Cerebellar nuclear complex (tissue), 1 donor: ENCODE results near the gene TTLL3.
"Not testable (repeated sequence)": the region's sequence is repeated elsewhere in the genome, so short reads cannot be mapped to it uniquely, and the experiment has no call there.

ENCODE experiments used
- DNase-seq, 2 experiments: peaks; one replicate each; lab custom pipeline; 2025; lab: John Stamatoyannopoulos, UW

The TTLL3 gene, protein sequence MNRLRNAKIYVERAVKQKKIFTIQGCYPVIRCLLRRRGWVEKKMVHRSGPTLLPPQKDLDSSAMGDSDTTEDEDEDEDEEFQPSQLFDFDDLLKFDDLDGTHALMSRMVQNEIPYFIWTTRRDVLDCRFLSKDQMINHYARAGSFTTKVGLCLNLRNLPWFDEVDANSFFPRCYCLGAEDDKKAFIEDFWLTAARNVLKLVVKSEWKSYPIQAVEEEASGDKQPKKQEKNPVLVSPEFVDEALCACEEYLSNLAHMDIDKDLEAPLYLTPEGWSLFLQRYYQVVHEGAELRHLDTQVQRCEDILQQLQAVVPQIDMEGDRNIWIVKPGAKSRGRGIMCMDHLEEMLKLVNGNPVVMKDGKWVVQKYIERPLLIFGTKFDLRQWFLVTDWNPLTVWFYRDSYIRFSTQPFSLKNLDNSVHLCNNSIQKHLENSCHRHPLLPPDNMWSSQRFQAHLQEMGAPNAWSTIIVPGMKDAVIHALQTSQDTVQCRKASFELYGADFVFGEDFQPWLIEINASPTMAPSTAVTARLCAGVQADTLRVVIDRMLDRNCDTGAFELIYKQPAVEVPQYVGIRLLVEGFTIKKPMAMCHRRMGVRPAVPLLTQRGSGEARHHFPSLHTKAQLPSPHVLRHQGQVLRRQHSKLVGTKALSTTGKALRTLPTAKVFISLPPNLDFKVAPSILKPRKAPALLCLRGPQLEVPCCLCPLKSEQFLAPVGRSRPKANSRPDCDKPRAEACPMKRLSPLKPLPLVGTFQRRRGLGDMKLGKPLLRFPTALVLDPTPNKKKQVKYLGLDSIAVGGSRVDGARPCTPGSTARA

DNA sequence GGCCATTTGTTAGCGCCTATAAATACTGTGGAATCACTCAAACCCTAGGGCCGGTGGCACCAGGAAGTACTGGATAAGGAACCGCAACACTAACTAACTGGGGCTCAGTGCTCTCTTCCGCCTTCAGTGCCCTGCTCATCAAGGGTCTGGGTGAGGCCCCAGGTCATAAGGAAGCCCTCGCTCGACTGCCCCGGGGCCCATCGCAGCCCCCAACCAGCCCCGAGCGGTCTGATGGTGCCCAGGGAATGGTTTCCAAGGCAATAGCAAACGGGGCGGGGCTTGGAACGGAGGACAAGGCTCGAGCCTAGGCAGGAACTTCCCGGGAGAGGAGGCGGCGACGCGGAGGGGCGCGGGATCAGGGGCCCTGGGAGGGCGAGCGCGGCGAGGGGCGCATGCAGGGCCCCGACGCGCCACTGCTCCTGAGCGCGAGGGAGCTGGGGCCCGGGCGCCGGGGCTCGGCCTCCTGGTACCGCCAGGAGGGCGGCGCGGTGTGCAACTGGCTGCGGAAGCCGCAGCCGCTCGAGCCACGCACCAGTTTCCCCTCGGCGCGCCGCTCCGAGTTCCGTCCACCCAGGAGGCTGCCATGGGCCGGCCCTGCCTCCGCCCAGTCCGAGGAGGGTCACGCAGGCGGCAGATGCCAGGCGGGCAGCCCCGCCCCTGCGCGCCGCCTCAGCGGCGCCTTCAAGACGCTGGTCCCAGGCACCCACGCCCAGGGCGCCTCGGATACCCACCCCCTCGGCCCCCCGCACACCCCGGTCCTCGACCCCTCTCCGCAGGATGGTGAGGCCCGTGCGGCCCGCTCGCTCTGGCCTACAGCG, at the start of gene TTLL3:
TTLL3 (plus strand) TSS at position 648 of the 818 bp plus-strand sequence. CDS start 400 bp downstream, outside the sequence.
- peak in 1 of 2 experiments; percentile 29 for DNase-seq

DNA sequence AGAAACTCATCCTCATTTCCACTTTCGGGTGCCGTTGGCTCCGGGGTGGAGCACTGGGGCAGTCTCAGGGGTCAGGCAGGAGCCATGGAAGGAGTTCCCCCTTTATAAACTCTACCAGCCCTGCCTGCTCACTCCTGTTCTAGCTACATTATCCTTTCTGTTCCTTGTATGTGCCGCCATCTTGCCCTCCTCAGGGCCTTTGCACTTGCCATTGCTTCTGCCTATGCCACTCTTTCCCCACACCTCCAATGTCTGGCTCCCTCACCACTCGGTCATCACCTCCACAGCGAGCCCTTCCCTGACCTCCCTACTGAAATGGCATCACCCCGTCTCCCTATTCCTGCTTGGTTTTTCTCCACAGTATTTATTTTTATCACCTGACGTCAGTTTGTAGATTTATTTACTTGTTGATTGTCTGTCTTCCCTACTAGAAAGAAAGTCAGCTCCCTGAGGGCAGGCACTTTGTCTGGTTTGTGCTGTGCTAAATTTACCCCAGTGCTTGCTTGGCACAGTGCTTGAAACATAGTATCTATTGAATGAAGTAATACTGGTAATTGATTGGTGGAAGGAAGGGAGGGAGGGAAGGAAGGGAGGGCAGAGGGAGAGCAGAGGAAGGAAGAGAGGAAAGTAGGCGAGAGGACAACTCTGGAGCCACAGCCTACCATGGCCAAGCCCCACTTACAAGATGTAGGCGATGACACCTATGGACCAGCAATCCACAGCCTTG, 49.1 kb upstream of the TTLL3 start:
- DNase-seq, result no peak

DNA sequence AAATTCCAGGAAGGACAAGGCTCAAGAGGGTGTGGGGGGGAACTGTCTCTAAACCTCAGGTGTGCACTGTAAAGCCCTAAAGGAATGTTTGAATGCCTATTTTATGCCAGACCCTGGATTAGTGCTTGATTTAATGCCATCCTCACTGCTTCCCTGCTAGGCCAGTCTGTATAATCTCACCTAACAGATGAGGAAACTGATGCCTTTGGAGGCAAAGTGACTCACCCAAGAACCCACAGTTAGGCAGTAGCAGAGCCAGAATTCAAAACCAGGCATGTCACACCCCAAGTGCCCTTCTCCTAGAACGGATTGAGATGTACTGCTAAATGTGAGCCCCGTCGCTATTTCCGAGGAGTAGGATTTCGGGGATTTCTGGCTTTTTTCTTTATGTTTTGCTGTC, 48.1 kb upstream of the TTLL3 start:
- DNase-seq, result no peak

DNA sequence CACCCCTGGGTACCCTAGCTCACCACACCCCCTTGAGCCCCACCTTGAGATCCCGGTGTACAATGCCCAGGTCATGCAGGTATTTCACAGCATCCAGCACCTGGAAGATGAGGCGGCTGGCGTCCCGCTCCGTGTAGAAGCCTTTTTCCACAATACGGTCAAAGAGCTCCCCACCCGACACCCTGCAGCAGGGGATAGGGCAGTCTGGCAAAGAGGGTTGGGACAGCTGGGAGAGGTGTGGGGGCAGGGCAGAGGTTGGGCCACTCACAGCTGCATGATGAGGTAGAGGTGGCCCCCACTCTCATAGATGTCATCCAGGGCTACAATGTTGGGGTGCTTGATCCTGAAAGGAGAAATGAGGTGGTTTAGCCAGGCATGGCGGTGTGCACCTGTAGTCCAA, 47.2 kb upstream of the TTLL3 start:
- DNase-seq, result no peak

DNA sequence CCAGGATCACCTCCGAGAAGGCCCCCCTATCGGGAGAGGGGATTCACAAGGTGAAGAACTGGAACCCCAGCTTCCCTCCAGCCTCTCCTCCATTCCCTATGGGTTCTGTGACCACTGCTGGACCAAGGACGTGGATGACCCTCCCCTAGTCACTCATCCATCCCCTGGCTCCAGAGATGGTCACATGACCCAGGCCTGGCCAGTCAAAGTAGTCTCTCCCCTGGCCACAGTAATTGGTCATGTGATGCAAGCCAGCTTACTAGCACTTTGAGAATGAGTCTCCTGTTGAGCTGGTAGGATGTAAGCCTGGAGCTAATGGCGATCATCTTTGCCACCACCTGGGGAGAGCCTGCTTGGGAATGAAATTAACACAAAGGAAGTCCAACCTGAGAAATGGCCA, 44.2 kb upstream of the TTLL3 start:
- DNase-seq, result no peak

DNA sequence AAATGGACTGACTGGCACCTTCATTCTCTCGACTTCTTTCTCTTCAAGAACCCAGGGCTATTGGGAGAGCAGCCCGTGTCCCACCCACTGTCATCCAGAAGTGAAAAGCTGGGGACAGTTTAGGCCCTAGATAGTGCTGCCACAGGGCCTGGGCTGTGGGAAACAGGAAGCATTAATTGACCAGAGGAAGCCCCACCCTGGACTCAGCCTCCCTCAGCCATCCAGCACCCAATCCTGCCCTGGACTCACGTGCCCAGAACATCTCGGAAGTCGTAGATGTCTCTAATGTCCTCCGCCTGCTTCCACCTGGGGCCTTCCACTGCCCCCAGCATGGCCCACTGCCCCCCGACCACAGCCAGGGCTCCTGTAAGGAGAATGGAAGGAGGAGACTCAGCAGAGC, 42.6 kb upstream of the TTLL3 start:
- no peak for DNase-seq

DNA sequence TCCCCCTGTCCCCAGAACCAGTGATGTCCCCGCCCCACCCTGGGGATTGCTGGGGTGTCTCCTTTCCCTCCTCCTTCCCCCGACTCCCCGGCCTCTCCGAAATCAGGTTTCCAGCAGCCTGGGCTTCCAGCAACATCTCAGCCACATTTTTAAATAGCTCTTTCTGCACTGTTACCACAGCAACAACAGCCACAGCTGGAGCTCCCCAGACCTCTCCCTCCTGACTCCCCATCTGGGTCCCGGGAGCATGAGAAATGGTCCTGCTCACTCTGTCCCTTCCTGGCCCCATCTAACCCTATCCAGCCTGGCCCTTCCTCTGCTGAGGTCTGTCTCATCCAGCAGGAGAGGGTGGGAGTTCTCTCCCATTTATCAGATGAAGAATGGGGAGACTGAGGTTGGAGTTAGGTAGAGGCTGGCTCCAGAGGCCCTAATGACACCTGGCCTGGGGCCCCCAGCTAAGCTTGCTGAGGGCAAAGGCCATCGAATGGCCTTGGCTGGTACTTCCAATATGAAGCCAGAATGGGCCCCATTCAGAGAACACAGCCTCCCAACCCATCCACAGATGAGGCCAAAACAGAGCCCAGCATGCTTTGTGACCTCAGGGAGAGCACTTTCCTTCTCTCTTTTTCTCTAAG, 41.8 kb upstream of the TTLL3 start:
- no peak for DNase-seq

DNA sequence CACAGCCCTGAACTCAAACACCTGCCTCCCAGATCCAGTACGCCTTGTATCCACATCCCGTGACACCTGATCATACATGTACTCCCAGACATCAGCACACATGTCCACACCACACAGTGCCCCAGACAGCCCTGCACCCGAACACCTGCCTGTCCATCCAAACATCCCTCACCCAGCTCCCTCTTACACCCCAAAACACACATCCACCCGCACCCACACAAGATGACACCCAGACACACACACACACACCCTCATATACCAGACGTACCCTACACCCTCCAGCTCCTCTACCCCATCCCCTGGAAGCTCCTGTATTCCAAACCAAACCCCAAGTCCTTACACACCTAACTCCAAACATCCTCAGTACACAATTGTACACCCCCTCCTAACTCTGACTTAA, 41.0 kb upstream of the TTLL3 start:
- no peak for DNase-seq

DNA sequence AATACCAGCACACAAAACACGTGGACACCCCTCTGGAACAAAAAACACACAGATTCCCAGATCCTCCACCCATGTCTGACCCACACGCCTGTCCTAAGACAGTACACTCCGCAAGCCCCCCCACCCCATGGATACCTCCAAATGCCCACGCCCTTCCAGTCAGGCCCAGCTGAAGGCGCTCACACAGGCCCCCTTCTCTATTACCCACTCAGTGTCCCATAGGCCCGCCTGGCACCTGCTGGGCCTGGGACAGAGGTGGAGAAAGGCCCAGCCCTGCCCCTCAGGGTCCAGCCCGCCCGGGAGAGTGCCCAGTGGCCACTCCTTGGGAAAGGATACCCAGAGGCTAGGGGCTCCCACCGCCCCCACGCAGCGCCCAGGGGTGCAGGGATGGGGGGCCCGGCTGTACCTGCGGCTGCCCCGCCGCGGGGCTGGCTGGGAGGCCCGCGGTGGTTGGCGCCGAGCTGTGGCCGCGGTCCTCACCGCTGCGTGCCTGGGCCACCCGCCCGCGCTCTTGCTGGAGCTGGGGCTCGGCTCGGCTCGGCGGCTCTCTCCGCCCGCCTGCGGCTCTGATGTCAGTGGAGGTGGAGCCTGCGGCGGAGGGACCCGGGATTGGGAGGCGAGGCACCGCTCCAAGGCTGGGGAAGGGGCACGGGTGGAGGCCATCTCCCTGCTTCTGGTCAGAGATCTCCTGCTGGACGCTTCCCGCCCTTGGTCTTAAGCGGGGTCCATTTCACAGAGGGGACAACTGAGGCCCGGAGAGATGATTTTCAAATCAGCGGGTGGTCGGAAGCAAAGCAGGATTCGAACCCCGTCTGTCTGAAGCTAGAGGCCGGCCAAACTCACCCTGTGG, 40.4 kb upstream of the TTLL3 start, which contains the start of gene CAMK1:
CAMK1 (minus strand) TSS at position 522 of the 850 bp plus-strand sequence. CDS start 2,198 bp downstream, outside the sequence.
- DNase-seq, result peak in 1 of 2 experiments; percentile 47

DNA sequence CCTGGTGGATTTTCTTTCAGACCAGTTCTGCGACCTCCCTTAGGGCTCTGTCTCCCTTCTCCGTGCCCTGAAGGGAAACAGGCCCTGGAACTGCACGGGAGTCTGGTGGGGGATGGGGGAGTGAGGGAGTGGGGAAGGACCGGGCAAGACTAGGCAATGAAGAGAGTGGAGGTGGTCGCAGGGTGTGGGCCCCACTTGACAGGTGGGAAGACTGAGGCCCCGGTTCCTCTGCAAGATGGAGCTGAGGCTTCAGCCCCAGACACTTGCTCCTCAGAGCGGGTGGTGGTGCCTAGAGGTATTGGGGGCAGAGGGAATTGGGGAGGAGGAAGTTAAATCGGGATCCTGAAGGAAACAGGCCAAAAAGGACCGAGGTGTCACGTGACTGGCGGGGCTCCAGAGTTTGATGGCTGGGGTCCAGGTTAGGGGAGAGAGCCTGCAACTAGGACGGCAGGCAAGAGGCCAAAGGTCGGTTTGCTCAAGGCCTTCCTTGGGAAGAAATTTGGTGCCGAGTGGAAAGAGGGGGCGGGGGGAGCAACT, 39.7 kb upstream of the TTLL3 start:
- peak in 1 of 2 experiments; percentile 6 for DNase-seq

DNA sequence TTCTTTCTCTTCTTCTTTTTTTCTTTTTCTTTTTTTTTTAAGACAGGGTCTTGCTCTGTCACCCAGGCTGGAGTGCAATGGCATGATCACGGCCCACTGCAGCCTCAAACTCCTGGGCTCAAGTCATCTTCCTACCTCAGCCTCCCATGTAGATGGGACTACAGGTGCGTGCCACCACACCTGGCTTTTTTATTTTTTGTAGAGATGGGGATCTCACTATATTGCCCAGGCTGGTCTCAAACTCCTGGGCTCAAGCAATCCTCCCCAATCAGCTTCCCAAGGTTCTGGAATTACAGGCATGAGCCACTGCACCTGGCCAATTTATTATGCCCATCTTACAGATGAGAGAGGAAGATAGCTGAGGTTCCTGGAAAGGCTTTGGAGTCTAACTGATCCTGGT, 39.1 kb upstream of the TTLL3 start:
- DNase-seq, result not testable (repeated sequence)

DNA sequence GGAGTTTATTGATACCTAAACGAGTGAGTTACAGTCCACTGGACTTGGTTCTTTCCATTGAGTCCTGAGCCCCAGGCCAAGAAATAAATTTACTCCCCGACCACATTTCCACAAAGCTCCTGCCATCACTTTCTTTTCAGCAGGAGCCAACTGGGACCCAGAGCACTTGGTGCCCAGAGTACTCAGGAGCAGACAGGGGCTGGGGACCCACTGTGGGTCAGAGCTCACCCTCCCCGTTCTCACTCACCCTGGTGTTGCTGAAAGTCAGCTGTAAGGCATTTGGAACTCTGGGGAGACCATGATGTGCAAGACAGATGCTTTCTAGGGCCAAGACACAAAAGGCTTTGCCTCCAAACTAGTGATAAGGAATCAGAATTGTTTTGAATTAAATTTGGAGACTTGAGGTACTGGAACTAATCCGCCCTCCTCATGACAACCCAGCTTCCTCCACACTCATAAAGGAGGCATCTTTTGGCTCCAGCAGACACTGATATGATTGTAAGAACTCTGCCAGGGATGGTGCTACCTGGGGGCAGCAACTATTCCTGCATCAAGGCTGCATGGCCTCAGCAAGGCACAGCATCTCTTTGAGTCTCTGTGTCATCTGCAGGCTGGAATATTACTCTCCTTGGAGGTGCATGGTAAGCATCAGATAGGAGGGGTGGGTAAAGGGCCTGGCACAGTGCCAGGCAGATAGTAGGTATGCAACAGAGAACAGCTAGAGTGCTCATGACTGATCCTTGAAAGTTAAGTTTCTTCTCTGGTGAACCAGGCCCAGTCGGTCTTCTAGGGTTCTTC, 33.0 kb upstream of the TTLL3 start:
- no peak for DNase-seq

DNA sequence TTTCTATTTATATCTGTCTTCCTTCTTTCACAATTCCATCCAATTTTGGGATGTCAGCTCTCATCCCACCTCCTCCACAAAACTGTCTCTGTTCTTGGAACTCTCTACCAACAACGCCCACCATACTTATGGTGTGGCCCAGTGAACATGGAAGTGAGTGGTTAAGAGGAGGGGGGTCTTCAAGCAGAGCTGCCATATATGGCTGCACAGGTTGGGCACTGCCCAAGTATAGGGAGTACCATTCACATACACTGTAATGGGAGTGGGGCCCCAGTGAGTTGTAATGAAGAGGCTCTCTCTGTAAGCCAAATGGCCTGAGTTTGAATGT, 32.4 kb upstream of the TTLL3 start:
- DNase-seq, result no peak

DNA sequence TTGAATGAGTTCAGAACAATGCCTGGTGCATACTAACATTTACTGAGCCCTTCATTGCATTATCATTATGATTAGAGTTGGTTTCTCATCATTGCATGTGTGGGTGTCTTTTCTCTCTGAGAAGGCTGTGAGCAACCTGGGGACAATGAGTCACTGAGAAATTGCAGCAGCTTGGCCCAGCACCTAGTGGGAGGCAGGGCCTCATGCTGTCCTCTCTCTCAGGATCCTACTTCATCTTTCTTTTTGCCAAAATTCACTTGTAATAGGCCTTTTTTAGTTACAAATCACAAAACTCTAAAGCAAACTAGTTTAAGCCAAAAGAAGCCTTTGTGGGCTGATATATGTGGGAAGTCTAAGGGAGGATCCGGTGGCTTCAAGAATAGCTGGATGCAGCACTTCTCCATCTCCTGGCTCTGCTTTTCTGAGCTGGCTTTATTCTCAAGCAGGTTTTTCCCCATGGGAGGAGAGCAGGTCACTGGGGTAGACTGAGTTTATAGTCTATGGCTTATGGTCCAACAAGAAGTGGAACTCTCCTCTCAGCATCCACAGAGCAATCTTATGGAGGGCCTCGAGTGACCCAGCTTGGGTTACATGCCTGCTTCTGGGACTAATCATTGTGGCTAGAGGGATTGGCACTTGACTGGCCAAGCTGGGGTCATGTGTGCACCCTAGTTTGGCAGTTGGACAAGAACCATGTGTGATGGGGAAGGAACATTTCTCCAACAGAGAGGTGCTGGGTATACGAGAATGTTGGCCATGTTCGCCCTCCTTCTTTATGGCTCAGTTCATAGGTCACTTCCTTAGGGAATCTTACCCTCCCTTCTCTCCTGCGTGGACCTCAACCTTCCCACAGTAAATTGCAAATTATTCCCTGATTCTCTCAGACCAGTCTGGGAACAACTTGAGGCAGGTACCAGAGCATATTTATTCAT, 31.7 kb upstream of the TTLL3 start:
- no peak for DNase-seq

DNA sequence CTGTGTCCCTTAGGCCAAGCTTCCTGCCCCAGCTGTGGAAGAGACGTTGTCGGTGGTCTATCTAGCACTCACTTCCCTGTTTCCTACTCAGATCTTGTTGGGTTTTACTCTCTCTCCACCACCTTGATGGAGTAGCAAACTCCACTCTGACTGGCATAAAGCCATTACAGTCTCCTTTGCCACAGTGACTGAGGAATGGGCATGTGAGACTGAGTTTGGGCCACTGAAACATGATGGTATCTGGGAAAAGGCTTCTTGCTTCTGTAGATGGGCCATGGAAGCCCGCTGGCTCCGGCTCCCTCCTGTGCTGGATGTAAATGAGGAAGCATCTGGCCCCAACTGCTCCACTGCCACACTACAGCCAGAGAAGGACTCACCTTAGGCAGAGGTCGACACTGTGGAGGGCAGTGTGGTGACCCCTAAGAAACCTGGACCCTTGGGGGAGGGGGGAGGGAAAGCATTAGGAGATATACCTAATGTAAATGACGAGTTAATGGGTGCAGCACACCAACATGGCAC, 30.9 kb upstream of the TTLL3 start:
- DNase-seq, result no peak

DNA sequence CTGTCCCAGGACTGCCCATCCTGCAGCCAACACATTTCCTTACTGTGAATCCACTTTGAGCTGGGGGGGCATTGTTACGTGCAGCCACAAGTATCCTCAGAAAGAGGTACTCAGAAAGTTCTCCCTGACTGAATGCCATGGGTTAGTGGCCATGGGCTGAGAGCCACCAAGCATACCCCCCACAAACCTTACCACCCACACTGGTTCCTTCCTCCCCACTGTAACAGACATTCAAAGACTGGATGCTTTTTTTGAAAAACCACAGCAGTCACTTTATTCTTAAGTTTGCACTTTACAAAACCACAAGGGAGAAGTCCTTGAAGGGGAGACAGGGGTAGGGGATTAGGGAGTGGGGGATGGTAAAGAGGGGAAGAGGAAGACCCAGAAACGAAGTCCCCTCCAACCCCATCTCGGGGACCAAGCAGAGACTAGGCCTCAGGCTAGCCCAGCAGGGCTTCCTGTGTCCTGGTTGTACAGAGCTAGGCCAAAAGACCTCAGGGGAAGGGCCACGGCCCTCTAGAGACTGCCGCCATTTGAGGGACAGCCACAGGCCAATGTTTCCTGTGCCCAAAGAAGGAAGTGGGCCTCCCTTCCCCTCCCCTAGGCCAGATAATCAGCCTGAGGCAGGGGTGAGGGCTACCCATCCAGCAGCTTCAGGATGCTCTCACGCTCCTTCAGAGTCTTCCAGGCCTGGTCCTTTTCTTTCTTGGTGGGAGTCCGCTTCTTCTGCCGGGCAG, 30.2 kb upstream of the TTLL3 start:
- DNase-seq, result no peak

DNA sequence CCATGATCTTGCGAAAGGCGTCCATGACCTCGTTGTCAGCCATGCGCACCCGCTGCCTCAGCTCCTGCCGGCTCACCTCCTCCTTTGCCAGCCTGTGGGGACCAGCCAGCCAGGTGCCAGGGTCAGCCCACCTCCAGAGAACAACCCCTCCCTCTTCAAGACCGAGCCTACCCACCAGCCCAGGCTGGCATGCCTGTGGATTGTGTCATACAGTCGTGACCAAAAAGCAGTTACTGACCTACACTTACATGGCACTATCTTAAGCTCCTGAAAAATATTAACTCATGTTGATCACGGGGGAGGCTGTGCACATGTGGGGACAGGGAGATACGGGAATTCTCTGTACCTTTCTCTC, 29.6 kb upstream of the TTLL3 start:
- no peak for DNase-seq
